ENCODE measurements around the gene GPR78.
A peak's percentile ranks its signal among the peaks of the same experiment; 100 is the strongest.

The GPR78 gene

DNA sequence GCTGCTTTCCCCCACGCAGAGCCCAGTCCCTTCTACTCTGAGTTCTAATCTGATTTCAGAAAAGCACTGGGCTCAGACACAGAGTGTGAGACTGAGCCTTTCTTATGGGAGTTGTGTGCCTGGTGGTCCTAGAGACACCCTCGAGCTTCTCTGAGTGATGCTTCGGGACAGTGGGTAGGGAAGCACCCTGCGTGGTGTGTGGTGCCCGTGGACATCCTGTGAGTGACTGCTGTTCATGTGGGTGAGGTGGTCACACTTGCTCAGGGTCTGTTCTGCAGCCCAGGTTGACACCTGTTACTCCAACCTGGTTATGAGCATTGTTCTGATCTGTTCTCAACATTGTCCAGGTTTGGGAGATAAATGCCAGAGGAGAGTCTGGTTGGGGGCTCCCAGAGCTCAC is 6.1 kb downstream of the GPR78 start:
- no peak for DNase-seq (ENCODE audit: low read depth)
- TF ChIP-seq, protein P1, sequence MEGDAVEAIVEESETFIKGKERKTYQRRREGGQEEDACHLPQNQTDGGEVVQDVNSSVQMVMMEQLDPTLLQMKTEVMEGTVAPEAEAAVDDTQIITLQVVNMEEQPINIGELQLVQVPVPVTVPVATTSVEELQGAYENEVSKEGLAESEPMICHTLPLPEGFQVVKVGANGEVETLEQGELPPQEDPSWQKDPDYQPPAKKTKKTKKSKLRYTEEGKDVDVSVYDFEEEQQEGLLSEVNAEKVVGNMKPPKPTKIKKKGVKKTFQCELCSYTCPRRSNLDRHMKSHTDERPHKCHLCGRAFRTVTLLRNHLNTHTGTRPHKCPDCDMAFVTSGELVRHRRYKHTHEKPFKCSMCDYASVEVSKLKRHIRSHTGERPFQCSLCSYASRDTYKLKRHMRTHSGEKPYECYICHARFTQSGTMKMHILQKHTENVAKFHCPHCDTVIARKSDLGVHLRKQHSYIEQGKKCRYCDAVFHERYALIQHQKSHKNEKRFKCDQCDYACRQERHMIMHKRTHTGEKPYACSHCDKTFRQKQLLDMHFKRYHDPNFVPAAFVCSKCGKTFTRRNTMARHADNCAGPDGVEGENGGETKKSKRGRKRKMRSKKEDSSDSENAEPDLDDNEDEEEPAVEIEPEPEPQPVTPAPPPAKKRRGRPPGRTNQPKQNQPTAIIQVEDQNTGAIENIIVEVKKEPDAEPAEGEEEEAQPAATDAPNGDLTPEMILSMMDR (conservative IDR thresholded peaks at IDR 0.05; ENCODE audit: low read depth, low read length) = no peak

DNA sequence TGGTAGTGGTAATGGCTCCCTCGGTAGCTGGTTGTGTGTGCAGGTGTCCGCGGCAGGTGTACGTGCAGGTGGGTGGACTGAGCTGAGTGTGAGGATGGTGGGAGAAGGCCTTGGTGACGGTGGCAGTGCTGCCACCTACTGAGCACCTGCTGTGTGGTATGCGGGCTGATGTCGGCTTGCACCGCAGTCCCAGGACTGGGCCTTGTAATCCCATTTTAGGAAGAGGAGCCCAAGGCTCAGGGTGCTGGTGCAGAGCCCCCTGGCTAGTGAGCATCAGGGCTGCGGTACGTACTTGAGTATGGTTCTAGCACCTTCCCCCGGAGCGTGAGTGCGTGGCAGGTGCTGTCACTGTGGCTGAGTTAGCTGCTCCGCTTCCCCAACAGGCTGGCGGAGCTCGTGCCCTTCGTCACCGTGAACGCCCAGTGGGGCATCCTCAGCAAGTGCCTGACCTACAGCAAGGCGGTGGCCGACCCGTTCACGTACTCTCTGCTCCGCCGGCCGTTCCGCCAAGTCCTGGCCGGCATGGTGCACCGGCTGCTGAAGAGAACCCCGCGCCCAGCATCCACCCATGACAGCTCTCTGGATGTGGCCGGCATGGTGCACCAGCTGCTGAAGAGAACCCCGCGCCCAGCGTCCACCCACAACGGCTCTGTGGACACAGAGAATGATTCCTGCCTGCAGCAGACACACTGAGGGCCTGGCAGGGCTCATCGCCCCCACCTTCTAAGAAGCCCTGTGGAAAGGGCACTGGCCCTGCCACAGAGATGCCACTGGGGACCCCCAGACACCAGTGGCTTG is 6.7 kb downstream of the GPR78 start:
- no peak overlapping the region for H3K4me3 ChIP-seq (ENCODE audit: low read length)
- TF ChIP-seq, protein P1 (conservative IDR thresholded peaks at IDR 0.05; ENCODE audit: low read depth, low read length) = peak; percentile 35
- no peak for DNase-seq (ENCODE audit: low read depth)

More for the DNA sequence above, 6.1 kb downstream of the GPR78 start:
- H3K4me3 ChIP-seq (ENCODE audit: low read length) = no peak overlapping the region

DNA sequence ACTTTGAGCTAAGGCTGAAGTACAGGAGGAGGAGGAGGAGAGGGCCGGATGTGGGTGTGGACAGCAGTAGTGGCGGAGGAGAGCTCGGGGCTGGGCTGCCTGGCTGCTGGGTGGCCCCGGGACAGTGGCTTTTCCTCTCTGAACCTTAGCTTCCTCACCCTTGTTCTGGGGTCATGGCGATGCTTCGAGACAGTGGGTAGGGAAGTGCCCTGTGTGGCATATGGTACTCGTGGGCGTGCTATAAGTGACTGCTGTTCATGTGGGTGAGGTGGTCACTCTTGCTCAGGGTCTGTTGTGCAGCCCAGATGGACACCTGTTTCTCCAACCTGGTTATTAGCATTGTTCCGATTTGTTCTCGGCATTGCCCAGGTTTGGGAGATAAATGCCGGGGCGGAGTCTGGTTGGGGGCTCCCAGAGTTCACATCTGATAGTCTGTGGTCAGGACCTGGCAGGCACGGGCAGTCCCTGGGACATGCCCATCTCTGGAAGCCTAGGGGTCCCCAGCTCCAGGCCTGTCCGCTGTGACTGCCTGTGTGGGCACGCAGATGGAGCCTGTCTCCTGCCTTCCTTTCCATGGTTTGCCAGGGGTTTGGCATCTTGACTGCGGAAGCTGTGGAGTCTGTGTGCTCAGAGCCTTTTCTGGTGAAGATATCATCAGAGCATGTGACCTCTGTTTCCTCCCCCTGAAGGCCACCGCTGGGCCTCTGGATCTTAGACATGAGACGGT is 7.4 kb downstream of the GPR78 start:
- TF ChIP-seq, protein P1 (conservative IDR thresholded peaks at IDR 0.05; ENCODE audit: low read depth, low read length) = no peak
- DNase-seq (ENCODE audit: low read depth) = no peak
- H3K4me3 ChIP-seq (ENCODE audit: low read length) = no peak overlapping the region

DNA sequence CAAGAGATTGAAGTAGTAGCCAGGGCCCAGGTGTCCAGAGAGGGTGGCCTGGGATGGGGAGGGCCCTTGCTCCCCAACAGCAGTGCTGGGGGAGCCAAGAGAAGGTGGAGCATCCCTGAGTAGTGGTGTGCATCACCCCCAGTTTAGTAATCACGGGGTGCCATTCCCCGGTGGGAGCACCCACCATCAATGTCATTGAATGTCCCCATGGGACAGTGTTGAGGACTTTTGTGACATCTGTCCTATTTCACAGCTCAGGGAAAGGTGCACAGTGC is 7.9 kb downstream of the GPR78 start:
- no peak for DNase-seq (ENCODE audit: low read depth)
- no peak overlapping the region for H3K4me3 ChIP-seq (ENCODE audit: low read length)

DNA sequence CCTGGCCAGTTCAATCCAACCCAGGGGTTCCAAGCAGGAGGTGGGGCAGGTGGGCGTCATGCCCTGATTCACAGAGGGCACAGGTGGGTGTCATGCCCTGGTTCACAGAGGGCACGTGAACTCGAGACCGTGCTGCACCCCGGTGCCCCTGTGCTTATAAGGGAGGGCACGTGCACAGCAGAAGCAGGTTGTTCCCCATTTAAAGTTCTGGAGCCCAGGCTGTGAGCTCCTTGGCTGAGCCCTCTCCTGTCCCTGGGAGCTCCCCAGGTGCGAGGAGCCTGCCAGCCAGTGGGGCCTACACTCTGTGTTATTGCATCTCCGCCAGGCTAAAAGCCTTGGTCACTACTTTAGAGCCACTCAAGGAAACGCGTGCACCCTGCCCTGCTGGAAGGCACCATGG is 9.1 kb downstream of the GPR78 start:
- TF ChIP-seq, protein P1 (conservative IDR thresholded peaks at IDR 0.05; ENCODE audit: low read depth, low read length) = no peak
- H3K4me3 ChIP-seq (ENCODE audit: low read length) = no peak overlapping the region
- DNase-seq (ENCODE audit: low read depth) = no peak

More for the DNA sequence above, 7.9 kb downstream of the GPR78 start:
- TF ChIP-seq, protein P1 (conservative IDR thresholded peaks at IDR 0.05; ENCODE audit: low read depth, low read length) = no peak

DNA sequence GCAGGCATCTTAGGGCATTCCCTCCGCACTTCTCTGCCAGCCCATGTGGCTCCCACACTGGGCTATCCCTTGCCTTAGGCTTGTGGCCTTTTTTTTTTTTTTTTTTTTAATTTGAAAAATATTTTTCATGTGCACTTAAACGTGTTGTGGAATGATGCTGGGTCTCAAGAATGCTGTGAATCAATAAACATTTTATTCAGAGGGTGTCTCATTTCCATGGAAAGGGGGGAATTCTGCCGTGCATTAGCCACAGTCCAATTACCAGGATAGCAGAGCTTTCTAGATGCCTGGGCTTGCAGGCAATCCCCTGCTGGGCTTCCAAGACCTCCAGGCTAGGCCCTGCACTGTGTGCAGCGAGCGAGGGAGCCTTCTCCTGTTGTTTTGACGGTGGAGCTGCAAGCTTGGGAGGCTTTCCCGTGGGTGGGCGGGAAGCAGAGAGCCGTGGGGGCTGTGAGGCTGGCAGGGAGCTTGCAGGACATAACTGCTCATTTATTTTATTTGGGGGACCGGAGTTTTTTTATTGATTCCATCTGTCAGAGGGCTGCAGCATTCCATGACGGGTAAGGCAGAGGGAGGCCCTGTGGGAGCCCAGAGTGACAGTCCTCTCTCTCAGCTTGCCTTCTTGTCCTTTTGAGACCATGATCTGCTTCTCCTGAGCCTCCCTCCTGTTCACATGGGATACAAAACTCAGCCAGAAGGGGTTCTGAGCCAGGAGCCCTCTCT is 9.8 kb downstream of the GPR78 start:
- DNase-seq (ENCODE audit: low read depth) = no peak
- TF ChIP-seq, protein P1 (conservative IDR thresholded peaks at IDR 0.05; ENCODE audit: low read depth, low read length) = no peak
- H3K4me3 ChIP-seq (ENCODE audit: low read length) = no peak overlapping the region
